H1 (cell line): Measurements from ENCODE around the gene CTBP2. TPM values are rescaled to one million over a fixed set of nuclear protein-coding genes. Genes with fewer than 3 reads are reported as not detected.

ENCODE experiments used
- CTCF ChIA-PET: fragments of 300-600 bp; sonication (Branson Sonifier 250); formaldehyde crosslinking; loops from one replicate; lab custom pipeline; 2021; ENCODE audit not compliant: partially characterized antibody; lab: Charles Lee
- POLR2A ChIA-PET: fragments of 300-600 bp; sonication (Branson Sonifier 250); formaldehyde crosslinking; loops from one replicate; lab custom pipeline; 2021; ENCODE audit warnings: inconsistent platforms; ENCODE audit not compliant: partially characterized antibody; lab: Charles Lee
- DNase-seq, 2 experiments: peaks; one replicate each; pipeline versions ENCODE4 v3.0.0 to v3.0.0-alpha.2; 2010 to 2022; ENCODE audit warnings: low spot score in 2 of 2, low read depth in 1 of 2, mixed read lengths in 1 of 2
- FAIRE-seq: peaks from 2 replicates; lab custom pipeline; 2011; peaks lifted over from hg19 to GRCh38; lab: Jason Lieb, UNC
- H2AFZ ChIP-seq: 2 replicates; pipeline ENCODE4 v1.8.1; 2012; ENCODE audit warnings: low read length, inconsistent platforms
- H2AK5ac ChIP-seq: 2 replicates; pipeline ENCODE4 v1.6.1; 2013; ENCODE audit warnings: low read depth, low read length
- H2BK120ac ChIP-seq: replicated peaks from 2 replicates; pipeline ENCODE3; 2013; ENCODE audit warnings: low read depth, low read length, inconsistent platforms
- H2BK12ac ChIP-seq: 2 replicates; pipeline ENCODE4 v1.6.1; 2013; ENCODE audit warnings: low read depth, low read length
- H2BK15ac ChIP-seq: 2 replicates; pipeline ENCODE4 v1.6.1; 2013; ENCODE audit warnings: low read length
- H2BK20ac ChIP-seq: 2 replicates; pipeline ENCODE4 v1.6.1; 2013; ENCODE audit warnings: low read length
- H2BK5ac ChIP-seq: 2 replicates; pipeline ENCODE4 v1.6.1; 2013; ENCODE audit warnings: low read depth, low read length
- H3K14ac ChIP-seq: 2 replicates; pipeline ENCODE4 v1.6.1; 2013; ENCODE audit warnings: inconsistent platforms; ENCODE audit not compliant: insufficient read length
- H3K18ac ChIP-seq: 2 replicates; pipeline ENCODE4 v1.6.1; 2013; ENCODE audit warnings: low read length; ENCODE audit errors: extremely low read depth
- H3K23ac ChIP-seq: 2 replicates; pipeline ENCODE4 v1.6.1; 2013; ENCODE audit warnings: inconsistent platforms; ENCODE audit not compliant: insufficient read length
- H3K23me2 ChIP-seq: 2 replicates; pipeline ENCODE4 v1.6.1; 2013; ENCODE audit warnings: low read depth, low read length
- H3K27ac ChIP-seq: 2 replicates; pipeline ENCODE4 v1.6.1; 2011; ENCODE audit warnings: low read depth, low read length, inconsistent platforms
- H3K27me3 ChIP-seq, 4 experiments: replicated peaks in 1 of 4; 1 replicate in 1 of 4; 2 replicates in 3 of 4; pipeline versions ENCODE4 v1.6.1 to v1.8.1; 2011 to 2013; ENCODE audit warnings: low read length in 3 of 4, mild to moderate bottlenecking in 3 of 4, inconsistent platforms in 2 of 4, mixed read lengths in 2 of 4, moderate library complexity in 1 of 4; ENCODE audit not compliant: control insufficient read depth in 3 of 4, insufficient read depth in 3 of 4; ENCODE audit errors: extremely low read depth in 1 of 4
- H3K36me3 ChIP-seq, 4 experiments: 2 replicates each; pipeline versions ENCODE4 v1.6.1 to v1.8.1; 2011 to 2013; ENCODE audit warnings: mild to moderate bottlenecking in 4 of 4, low read length in 3 of 4, moderate library complexity in 2 of 4, control low read depth in 1 of 4, inconsistent platforms in 1 of 4; ENCODE audit not compliant: insufficient read depth in 4 of 4, control insufficient read depth in 2 of 4
- H3K4ac ChIP-seq: replicated peaks from 2 replicates; pipeline ENCODE3; 2013; ENCODE audit warnings: low read length, low read depth, mixed read lengths, inconsistent platforms; ENCODE audit not compliant: insufficient read length
- H3K4me1 ChIP-seq, 4 experiments: replicated peaks in 1 of 4; 1 replicate in 1 of 4; 2 replicates in 3 of 4; pipeline versions ENCODE4 v1.6.1 to v1.8.1; 2011 to 2013; ENCODE audit warnings: low read length in 3 of 4, inconsistent platforms in 2 of 4, mixed read lengths in 1 of 4; ENCODE audit not compliant: insufficient read depth in 4 of 4, control insufficient read depth in 3 of 4
- H3K4me2 ChIP-seq, 2 experiments: 2 replicates each; pipeline versions ENCODE4 v1.6.1 to v1.8.1; 2011 to 2013; ENCODE audit warnings: low read depth in 2 of 2, low read length in 2 of 2, control low read depth in 1 of 2, inconsistent platforms in 1 of 2, mild to moderate bottlenecking in 1 of 2; ENCODE audit not compliant: insufficient read depth in 1 of 2
- H3K4me3 ChIP-seq, 4 experiments: fragments of 200-600, 300-600 bp in 1 of 4; sonication (generic), shearing (Covaris generic), sonication (Bioruptor Twin) in 1 of 4; 2 replicates each; pipeline versions ENCODE4 v1.5.1 to v1.8.1; 2011 to 2016; ENCODE audit warnings: low read length in 4 of 4, low read depth in 3 of 4, control low read depth in 2 of 4, inconsistent platforms in 2 of 4, mild to moderate bottlenecking in 2 of 4, mixed read lengths in 1 of 4, moderate library complexity in 1 of 4; ENCODE audit not compliant: insufficient read depth in 2 of 4; ENCODE audit errors: extremely low read depth in 1 of 4
- H3K56ac ChIP-seq: replicated peaks from 2 replicates; pipeline ENCODE3; 2013; ENCODE audit warnings: low read depth, mild to moderate bottlenecking, mixed read lengths, low read length, inconsistent platforms; ENCODE audit not compliant: insufficient read length
- H3K79me1 ChIP-seq: 2 replicates; pipeline ENCODE4 v1.6.1; 2013; ENCODE audit warnings: low read depth, low read length, control low read depth
- H3K79me2 ChIP-seq, 2 experiments: 2 replicates each; pipeline versions ENCODE4 v1.6.1 to v1.8.1; 2012 to 2013; ENCODE audit warnings: low read length in 2 of 2, mild to moderate bottlenecking in 2 of 2, inconsistent platforms in 1 of 2; ENCODE audit not compliant: insufficient read depth in 2 of 2, control insufficient read depth in 1 of 2
- H3K9ac ChIP-seq, 4 experiments: replicated peaks in 1 of 4; 1 replicate in 1 of 4; 2 replicates in 3 of 4; pipeline versions ENCODE4 v1.6.1 to v1.8.1; 2011 to 2013; ENCODE audit warnings: low read depth in 3 of 4, low read length in 3 of 4, control low read depth in 2 of 4, mild to moderate bottlenecking in 2 of 4, moderate library complexity in 2 of 4, inconsistent platforms in 1 of 4; ENCODE audit errors: extremely low read depth in 1 of 4
- H3K9me3 ChIP-seq, 2 experiments: 2 replicates each; pipeline versions ENCODE4 v1.6.1 to v1.8.1; 2012 to 2013; ENCODE audit warnings: mild to moderate bottlenecking in 2 of 2, moderate library complexity in 2 of 2, control low read depth in 1 of 2, inconsistent platforms in 1 of 2, low read depth in 1 of 2, low read length in 1 of 2, mixed read lengths in 1 of 2; ENCODE audit not compliant: insufficient read depth in 2 of 2
- H4K20me1 ChIP-seq, 2 experiments: replicated peaks in 1 of 2; 2 replicates each; pipeline versions ENCODE3 to v1.8.1; 2011 to 2013; ENCODE audit warnings: inconsistent platforms in 2 of 2, low read length in 2 of 2, mild to moderate bottlenecking in 1 of 2; ENCODE audit not compliant: insufficient read depth in 2 of 2, control insufficient read depth in 1 of 2
- H4K5ac ChIP-seq: 2 replicates; pipeline ENCODE4 v1.6.1; 2013; ENCODE audit warnings: low read length, low read depth, mixed read lengths, inconsistent platforms; ENCODE audit not compliant: insufficient read length
- H4K8ac ChIP-seq: 2 replicates; pipeline ENCODE4 v1.8.0; 2013; ENCODE audit warnings: mild to moderate bottlenecking, moderate library complexity, low read length, inconsistent platforms; ENCODE audit not compliant: insufficient read depth; ENCODE audit errors: extremely low read depth
- H4K91ac ChIP-seq: replicated peaks from 2 replicates; pipeline ENCODE3; 2013; ENCODE audit warnings: low read length, mixed read lengths, inconsistent platforms; ENCODE audit not compliant: insufficient read length
- EZH2 ChIP-seq: fragments of 200-600 bp; sonication (generic); IDR thresholded peaks from 2 replicates; pipeline ENCODE4 v1.7.1; 2012; ENCODE audit warnings: low read depth, mild to moderate bottlenecking, moderate library complexity, low read length, inconsistent platforms; ENCODE audit not compliant: severe bottlenecking
- GABPA ChIP-seq: IDR thresholded peaks from 2 replicates; pipeline ENCODE4 v1.6.1; 2011; ENCODE audit warnings: mild to moderate bottlenecking, low read length, moderate library complexity, borderline replicate concordance; ENCODE audit not compliant: insufficient read depth
- TBP ChIP-seq: IDR thresholded peaks from 2 replicates; pipeline ENCODE4 v1.6.1; 2011; ENCODE audit warnings: low read depth, low read length, improper control_type of control experiment
- WGBS, 2 experiments: shearing (Covaris generic) in 1 of 2; methylation state at CpG; one replicate each; pipeline versions ENCODE4 v1.1.6 to v1.1.7; 2013 to 2015; ENCODE audit warnings: low lambda C conversion rate in 2 of 2, mixed read lengths in 2 of 2, inconsistent platforms in 1 of 2, low coverage in 1 of 2, missing lambda C conversion rate in 1 of 2; ENCODE audit not compliant: insufficient replicate concordance in 2 of 2, insufficient coverage in 1 of 2, insufficient read length in 1 of 2; ENCODE audit errors: extremely low coverage in 1 of 2, missing lambda C conversion rate in 1 of 2; 5-methylcytosine and 5-hydroxymethylcytosine counted together
- polyA plus RNA-seq, 7 experiments: library from polyadenylated mRNA; depleted of rRNA in 3 of 7; stranded (reverse) in 5 of 7; unstranded in 2 of 7; fragments of >200 nt in 5 of 7; fragments of 200-250 nt in 2 of 7; gene quantifications; 1 replicate in 5 of 7; 2 replicates in 1 of 7; 4 replicates in 1 of 7; pipeline versions ENCODE4 v1.2.1 to v1.2.3, GENCODE V29; 2011 to 2013; ENCODE audit warnings: missing spikeins in 2 of 7, mixed read lengths in 2 of 7
- total RNA-seq: library from RNA; stranded (reverse); fragmentation: NEBNext Ultra II Directional; extraction: Animal tissue kit (Norgen Biotek cat#: 25700); gene quantifications from 2 replicates; pipeline ENCODE4 v1.2.1, GENCODE V29; 2021

The CTBP2 gene
- total and polyA plus RNA-seq, 2 of the 8 experiments (the other 6 are each of a cell fraction or from before 2014, with no cell fraction given): 208 to 221 TPM

- H3K9ac ChIP-seq: no peak overlapping the region
- H3K4me3 ChIP-seq: no peak overlapping the region
- no peak overlapping the region for H3K18ac ChIP-seq
- no peak overlapping the region for H4K8ac ChIP-seq
- DNase-seq (no peak), FAIRE-seq (no peak)
- no peak overlapping the region for H3K14ac ChIP-seq
- no peak overlapping the region for H2BK5ac ChIP-seq
- H3K27me3 ChIP-seq: peaks cover 0 to 2% (median 0%) of the 10 kb centered on the region in 4 experiments; a peak in 1 of 7 replicates
- H3K23ac ChIP-seq: no peak overlapping the region
- no peak overlapping the region for H2AK5ac ChIP-seq
- H4K20me1 ChIP-seq: peaks cover 0 to 1% of the 10 kb centered on the region in 2 experiments
- H2BK12ac ChIP-seq: no peak overlapping the region
- no peak overlapping the region for H3K4ac ChIP-seq
- no peaks in the 10 kb centered on the region for H3K4me1 ChIP-seq
- CTCF ChIA-PET: interaction anchor here (0.7 kb wide), 1 partner anchor 561 kb away, joined by 3 read pairs; no protein-coding TSS in a partner anchor
- no peak overlapping the region for H2BK20ac ChIP-seq
- H3K36me3 ChIP-seq: peaks cover 0 to 21% (median 6%) of the 10 kb centered on the region in 4 experiments; a peak in 4 of 8 replicates
- H2BK120ac ChIP-seq: no peak overlapping the region
- no peaks in the 10 kb centered on the region for H3K9me3 ChIP-seq
- POLR2A ChIA-PET: no interaction called here
- no peaks in the 10 kb centered on the region for H3K23me2 ChIP-seq
- H3K56ac ChIP-seq: no peak overlapping the region
- peaks cover 0 to 72% of the 10 kb centered on the region in 2 experiments; a peak in 3 of 4 replicates for H3K79me2 ChIP-seq
- H3K79me1 ChIP-seq: peaks cover 8% of the 10 kb centered on the region; the same call in 1 of the 2 replicates
- no peak overlapping the region for H4K5ac ChIP-seq
- no peak overlapping the region for H3K4me2 ChIP-seq
- no peak overlapping the region for H2BK15ac ChIP-seq
- no peak overlapping the region for H3K27ac ChIP-seq
- no peak overlapping the region for H4K91ac ChIP-seq
- H2AFZ ChIP-seq: no peak overlapping the region
- 92% methylated on average over 5 of the region's 5 CpGs; no CpG with 5 or more reads in 1 of the 2 experiments for WGBS, 2 experiments
- TF ChIP-seq TBP (no peak), EZH2 (no peak), GABPA (no peak)
These were observed 194.4 kb downstream of the CTBP2 start for GRCh38 chr10:124966008-124966407.
